Right lobe of liver (tissue), 6 donors: Measurements from ENCODE around the gene CDK17. TPM values are rescaled to one million over a fixed set of nuclear protein-coding genes. Genes with fewer than 3 reads are reported as not detected.
"Not testable (repeated sequence)": the region's sequence is repeated elsewhere in the genome, so short reads cannot be mapped to it uniquely, and the experiment has no call there.

Experiments
- ATAC-seq, 4 donors: fragments of 200-7000 bp; cut with Tn5 transposase; one replicate each; pipeline ENCODE4 v1.9.1; 2020; ENCODE audit warnings: mild to moderate bottlenecking in 4 of 4, moderate library complexity in 4 of 4
- DNase-seq, 3 donors: peaks; one replicate each; pipeline ENCODE4 v3.0.0-alpha.2; 2020
- H3K27ac ChIP-seq, 3 donors: fragments of 200-600 bp; one replicate each; pipeline ENCODE4 v1.8.0; 2022
- H3K27me3 ChIP-seq, 2 donors: fragments of 200-600 bp; one replicate each; pipeline ENCODE4 v1.8.0; 2022
- H3K36me3 ChIP-seq, 4 donors: fragments of 200-600 bp; sonication (generic) in 1 of 4; one replicate each; pipeline versions ENCODE4 v1.5.1 to v1.8.0; 2017 to 2022; ENCODE audit warnings: control low read depth in 1 of 4
- H3K4me1 ChIP-seq, 4 donors: fragments of 200-600 bp; sonication (generic) in 1 of 4; one replicate each; pipeline versions ENCODE4 v1.5.1 to v1.8.0; 2017 to 2022; ENCODE audit warnings: control low read depth in 1 of 4
- H3K4me3 ChIP-seq, 3 donors: fragments of 200-600 bp; one replicate each; pipeline ENCODE4 v1.8.0; 2022
- H3K9me3 ChIP-seq, 4 donors: fragments of 200-600 bp; sonication (generic) in 1 of 4; one replicate each; pipeline versions ENCODE4 v1.5.1 to v1.8.0; 2017 to 2022; ENCODE audit warnings: control low read depth in 1 of 4
- CTCF ChIP-seq, 4 donors: fragments of 200-600 bp in 3 of 4; fragments of 450-650 bp in 1 of 4; IDR thresholded peaks; one replicate each; pipeline versions ENCODE4 v1.5.1 to v1.8.0; 2016 to 2022; ENCODE audit warnings: antibody characterized with exemption in 4 of 4, mild to moderate bottlenecking in 2 of 4
- POLR2A ChIP-seq: fragments of 450-650 bp; IDR thresholded peaks from one replicate; pipeline ENCODE4 v1.6.1; 2017; ENCODE audit warnings: antibody characterized with exemption, mild to moderate bottlenecking
- WGBS: methylation state at CpG from one replicate; pipeline ENCODE4 v1.1.6; 2018; ENCODE audit warnings: low coverage, low lambda C conversion rate; ENCODE audit not compliant: insufficient coverage; ENCODE audit errors: missing lambda C conversion rate; 5-methylcytosine and 5-hydroxymethylcytosine counted together
- intact Hi-C, 2 donors: fragments of 100-400 bp; cut with DNase I; formaldehyde crosslinking; loops; one replicate each; pipeline versions ENCODE4 v1.11.2 to v1.14.1; 2022
- total RNA-seq, 6 experiments: library from RNA; depleted of rRNA in 2 of 6; stranded (reverse); fragments of >200 nt in 2 of 6; fragmentation: NEBNext Ultra II Directional in 3 of 6; extraction: Animal tissue kit (Norgen Biotek cat#: 25700) in 3 of 6; gene quantifications; one replicate each; pipeline versions ENCODE4 v1.1.0 to v1.2.4, GENCODE V29; 2016 to 2023
- donor health status: DM: no; HTN: yes; CAD: no.
- donor health status: DM: no; HTN: no; CAD: no.
- donor health status: DM: no; HTN: no; CAD: no.
- donor health status: DM: no; HTN: yes; CAD: no.
- donor health status: DM: no; HTN: yes; CAD: no.

Gene CDK17
- total RNA-seq, 6 experiments from 2014 or later = 8.9 to 16.1 (median 13.7) TPM

- WGBS = 70% methylated on average over 3 of the region's 3 CpGs
- Histone ChIP-seq H3K27ac (no peak overlapping the region), H3K36me3 (no peaks in the 10 kb centered on the region), H3K27me3 (no peaks in the 10 kb centered on the region), H3K4me1 (peaks cover 0 to 7% (median 0%) of the 10 kb centered on the region in 4 donors), H3K4me3 (no peak overlapping the region), H3K9me3 (no peaks in the 10 kb centered on the region)
- DNase-seq (no peak), ATAC-seq (no peak)
- no peak for TF ChIP-seq POLR2A
- TF ChIP-seq CTCF (IDR thresholded peaks at IDR 0.05) = no peak
- intact Hi-C loops = no loop called here
Measured at GRCh38 chr12:96404696-96405095, 4.5 kb upstream of the CDK17 start.

- Histone ChIP-seq H3K27me3 (no peaks in the 10 kb centered on the region), H3K4me1 (peaks cover 0 to 7% (median 0%) of the 10 kb centered on the region in 4 donors), H3K27ac (no peak overlapping the region), H3K9me3 (no peaks in the 10 kb centered on the region), H3K36me3 (no peaks in the 10 kb centered on the region), H3K4me3 (no peak overlapping the region)
- 88% methylated on average over 1 of the region's 1 CpG for WGBS
- TF ChIP-seq CTCF (IDR thresholded peaks at IDR 0.05) (no peak), POLR2A (no peak)
- DNase-seq = no peak
- intact Hi-C loops = no loop called here
- no peak for ATAC-seq
Measured at GRCh38 chr12:96403870-96404269, 3.6 kb upstream of the CDK17 start.

GRCh38 chr12:96402522-96402921, 2.3 kb upstream of the CDK17 start:
- DNase-seq, ATAC-seq, intact Hi-C loops, H3K36me3 ChIP-seq, H3K27me3 ChIP-seq, H3K27ac ChIP-seq, H3K9me3 ChIP-seq, H3K4me3 ChIP-seq: not testable (repeated sequence)
- peaks cover 0 to 16% (median 3%) of the 10 kb centered on the region in 4 donors for H3K4me1 ChIP-seq
- 91% methylated on average over 8 of the region's 8 CpGs for WGBS

- H3K36me3 ChIP-seq = no peaks in the 10 kb centered on the region
- H3K4me1 ChIP-seq = peaks cover 0 to 20% (median 3%) of the 10 kb centered on the region in 4 donors
- TF ChIP-seq CTCF (IDR thresholded peaks at IDR 0.05) (no peak), POLR2A (no peak)
- peak overlapping the region in 1 of 3 donors; percentile 98 for H3K27ac ChIP-seq
- no peaks in the 10 kb centered on the region for H3K9me3 ChIP-seq
- DNase-seq = no peak
- no peak for ATAC-seq
- H3K27me3 ChIP-seq = no peaks in the 10 kb centered on the region
- intact Hi-C loops = no loop called here
- WGBS = 72% methylated on average over 6 of the region's 6 CpGs
- peak overlapping the region in 1 of 3 donors; percentile 81 for H3K4me3 ChIP-seq
Measured at GRCh38 chr12:96402061-96402460, 1.8 kb upstream of the CDK17 start.

- Histone ChIP-seq H3K27ac (peak overlapping the region; percentile 95 to 98 (median 98)), H3K4me3 (peak overlapping the region; percentile 81 to 86 (median 83)), H3K27me3 (no peaks in the 10 kb centered on the region), H3K36me3 (no peaks in the 10 kb centered on the region), H3K4me1 (peaks cover 0 to 22% (median 3%) of the 10 kb centered on the region in 4 donors), H3K9me3 (no peaks in the 10 kb centered on the region)
- WGBS = 2% methylated on average over 18 of the region's 18 CpGs
- intact Hi-C loops = no loop called here
- peak; percentile 15 to 46 (median 39) for ATAC-seq
- peak in 1 of 3 donors; percentile 32 for DNase-seq
- peak; percentile 35 to 42 (median 39) for TF ChIP-seq CTCF (IDR thresholded peaks at IDR 0.05)
- no peak for TF ChIP-seq POLR2A
Measured at GRCh38 chr12:96401076-96401871, 1.0 kb upstream of the CDK17 start.
